HG02798 (cell line): ENCODE data around the gene NCBP1.
A peak's percentile ranks its signal among the peaks of the same experiment; 100 is the strongest.
"Not testable (repeated sequence)": the region's sequence is repeated elsewhere in the genome, so short reads cannot be mapped to it uniquely, and the experiment has no call there.

Experiments used
- ATAC-seq: cut with Tn5 transposase; IDR thresholded peaks from one replicate; pipeline ENCODE4 v1.9.1; 2021; ENCODE audit warnings: mild to moderate bottlenecking; ENCODE audit not compliant: unreplicated experiment, poor library complexity

Gene NCBP1

GRCh38 chr9:97670586-97670985 is 37.0 kb downstream of the NCBP1 start:
- no peak for ATAC-seq

GRCh38 chr9:97672403-97672802 is 38.8 kb downstream of the NCBP1 start:
- ATAC-seq: no peak

DNA sequence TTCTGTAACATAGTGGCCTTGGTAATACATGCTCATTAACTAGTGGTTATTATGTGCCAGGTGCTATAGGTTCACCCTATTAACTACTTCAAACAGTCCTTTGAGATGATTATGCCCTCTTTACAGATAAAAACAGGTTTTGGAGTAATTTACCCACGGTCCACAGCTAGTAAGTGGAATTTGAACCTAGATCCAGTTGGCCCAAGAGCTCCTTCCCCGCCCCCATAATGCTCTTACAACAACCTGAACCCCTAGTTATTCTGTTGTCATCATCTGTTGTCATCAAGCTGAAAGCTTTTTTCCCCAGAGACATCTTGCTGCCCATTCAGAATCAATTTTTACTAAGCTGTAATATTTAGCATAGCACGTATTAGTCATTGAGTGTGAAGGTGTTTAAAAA is 40.3 kb downstream of the NCBP1 start:
- ATAC-seq: no peak

- ATAC-seq: peak; percentile 86
Observed at GRCh38 chr9:97675655-97676054, 42.0 kb downstream of the NCBP1 start.

- ATAC-seq: no peak
Observed at GRCh38 chr9:97682242-97682641, 48.6 kb downstream of the NCBP1 start.

DNA sequence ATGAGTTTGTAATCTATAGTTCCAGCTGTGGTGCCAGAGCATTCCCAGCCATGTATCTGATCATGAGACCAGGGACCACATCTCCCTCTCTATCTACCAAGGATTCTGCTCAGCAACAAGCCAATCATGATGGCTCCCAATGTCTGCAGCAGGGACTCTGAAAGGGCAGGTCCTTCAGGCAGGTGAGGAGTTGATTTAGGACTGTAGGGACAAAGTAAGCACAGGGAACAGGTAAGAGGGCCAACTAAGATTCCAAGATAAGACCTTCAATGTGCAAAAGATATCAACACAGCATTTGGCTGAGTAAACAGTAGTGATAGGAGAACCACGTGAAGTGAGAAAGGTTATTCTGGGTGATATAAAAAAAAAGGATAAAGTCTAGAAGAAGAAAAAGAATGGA is 55.0 kb downstream of the NCBP1 start:
- ATAC-seq: no peak

DNA sequence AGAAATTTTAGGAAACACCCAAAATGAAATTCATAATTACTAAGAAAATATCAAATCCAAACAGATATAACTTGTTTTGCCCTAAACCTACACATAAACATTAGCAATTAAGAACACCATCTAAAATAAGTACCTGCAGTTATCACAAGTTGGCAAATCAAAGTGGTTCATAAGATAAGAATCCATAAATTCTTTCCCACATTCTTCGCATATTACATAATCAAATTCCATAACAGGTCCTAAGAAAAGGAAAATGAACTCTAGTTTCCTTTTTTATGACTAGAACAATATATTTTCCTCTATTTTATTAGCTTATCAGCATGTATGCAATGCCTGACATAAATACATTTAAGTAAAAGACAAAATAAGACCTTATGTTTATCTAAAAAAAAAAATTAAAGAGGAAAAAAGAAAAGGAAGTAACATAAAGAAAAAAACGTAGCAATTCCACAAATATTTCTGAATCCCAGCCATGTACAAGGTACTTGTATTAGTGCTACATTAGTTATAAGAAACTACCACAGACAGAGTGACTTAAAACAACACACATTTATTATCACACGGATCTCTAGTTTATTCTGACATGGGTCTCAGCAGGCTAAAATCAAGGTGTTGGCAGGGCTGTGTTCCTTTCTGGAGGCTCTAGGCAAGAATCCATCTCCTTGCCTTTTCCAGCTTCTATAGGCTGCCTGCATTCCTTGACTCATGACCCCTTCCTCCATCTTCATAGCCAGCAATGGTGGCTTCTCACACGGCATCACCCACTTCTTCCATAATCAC is 56.0 kb downstream of the NCBP1 start:
- ATAC-seq: no peak

- no peak for ATAC-seq
Observed at GRCh38 chr9:97694769-97695168, 61.1 kb downstream of the NCBP1 start.

DNA sequence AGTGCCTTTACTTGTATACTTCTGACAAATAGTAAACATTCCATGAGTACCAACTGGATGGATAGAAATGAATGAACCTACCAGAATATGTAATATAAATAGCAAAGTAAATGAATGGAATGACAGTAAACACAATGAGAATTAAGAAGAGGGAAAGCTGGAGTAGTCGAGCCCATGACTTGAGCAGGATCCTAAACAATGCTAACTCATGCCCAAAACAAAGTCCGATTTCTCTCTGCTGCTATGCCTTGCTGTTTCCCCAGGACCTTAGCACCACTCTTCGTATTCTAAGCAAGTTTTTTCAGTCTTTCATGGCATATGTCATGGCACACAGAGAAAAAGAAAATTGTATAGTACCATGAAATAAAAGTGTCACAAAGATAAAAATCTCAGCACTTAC is 61.8 kb downstream of the NCBP1 start:
- ATAC-seq: no peak

DNA sequence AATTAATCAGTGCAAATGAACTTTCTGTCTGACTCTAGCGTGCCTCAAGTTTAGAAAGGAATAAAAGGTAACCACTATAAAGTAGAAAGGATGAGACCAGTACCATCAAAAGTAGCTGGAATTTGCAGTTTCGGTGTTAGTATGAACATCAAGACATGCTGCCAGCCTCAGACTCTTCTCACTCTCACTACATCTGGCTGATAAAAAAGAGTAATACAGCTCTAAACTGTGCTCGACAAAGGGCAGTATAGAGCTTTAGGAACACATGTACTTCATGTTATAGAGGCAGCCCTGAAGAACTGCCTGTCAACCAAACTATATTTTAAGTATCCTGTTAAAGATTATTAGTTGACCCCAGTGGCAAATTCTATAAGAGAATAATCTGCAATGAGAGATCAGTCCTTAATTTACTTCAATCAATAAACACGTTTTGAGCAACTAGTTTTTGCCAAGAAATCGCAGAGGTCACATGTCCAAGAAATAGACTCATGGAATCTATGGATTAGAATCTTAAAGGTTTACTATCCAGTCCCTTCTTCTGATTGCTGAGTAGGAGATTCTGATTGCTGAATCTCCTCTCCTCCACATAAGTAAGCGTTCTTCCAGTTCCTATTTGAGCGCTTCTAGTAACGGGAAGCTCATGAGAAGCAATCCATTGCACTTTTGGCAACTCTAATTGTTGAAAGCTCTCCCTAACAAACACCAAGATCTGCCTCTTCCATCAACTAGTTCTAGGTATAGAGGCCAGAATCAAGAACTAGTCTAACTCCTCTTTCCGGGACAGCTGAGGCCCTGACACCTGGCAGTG is 62.6 kb downstream of the NCBP1 start:
- no peak for ATAC-seq

- peak; percentile 93 for ATAC-seq
Observed at GRCh38 chr9:97696803-97697601, 63.4 kb downstream of the NCBP1 start, which contains the start of gene XPA. TSS of gene XPA (minus strand) at chr9:97697340. CDS start at chr9:97697292, 48 bp downstream.

DNA sequence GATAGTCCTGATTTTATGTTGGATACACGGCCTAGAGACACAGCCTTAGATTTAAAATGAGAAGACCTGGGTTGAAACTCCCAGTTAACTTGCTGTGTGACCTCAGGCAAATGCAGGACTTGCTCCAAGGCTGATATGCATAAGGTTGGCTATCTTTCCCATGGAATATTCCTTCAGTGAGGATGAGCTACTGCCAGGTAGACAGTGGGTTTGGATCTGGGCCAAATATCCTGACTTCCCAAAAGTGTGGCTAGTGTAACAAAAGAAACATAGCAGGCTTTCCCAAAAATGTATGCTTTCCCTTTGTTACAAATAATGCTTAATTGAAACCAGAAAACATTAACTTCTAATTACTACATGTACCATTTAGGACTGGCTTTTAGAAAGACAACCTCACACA is 64.2 kb downstream of the NCBP1 start:
- ATAC-seq: no peak

DNA sequence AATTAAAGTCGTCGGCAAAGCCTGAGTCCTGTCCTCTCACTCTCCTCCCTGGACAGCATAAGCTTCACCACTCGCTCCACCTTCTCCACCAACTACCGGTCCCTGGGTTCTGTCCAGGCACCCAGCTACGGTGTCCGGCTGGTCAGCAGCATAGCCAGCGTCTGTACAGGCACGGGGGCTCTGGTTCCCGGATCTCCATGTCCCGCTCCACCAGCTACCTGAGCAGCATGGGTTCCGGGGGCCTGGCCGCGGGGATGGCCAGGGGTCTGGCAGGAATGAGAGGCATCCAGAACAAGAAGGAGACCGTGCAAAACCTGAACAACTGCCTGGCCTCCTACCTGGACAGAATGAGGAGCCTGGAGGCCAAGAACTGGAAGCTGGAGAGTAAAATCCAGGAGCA is 65.2 kb downstream of the NCBP1 start:
- ATAC-seq: no peak

GRCh38 chr9:97699281-97699680 is 65.7 kb downstream of the NCBP1 start:
- not testable (repeated sequence) for ATAC-seq

DNA sequence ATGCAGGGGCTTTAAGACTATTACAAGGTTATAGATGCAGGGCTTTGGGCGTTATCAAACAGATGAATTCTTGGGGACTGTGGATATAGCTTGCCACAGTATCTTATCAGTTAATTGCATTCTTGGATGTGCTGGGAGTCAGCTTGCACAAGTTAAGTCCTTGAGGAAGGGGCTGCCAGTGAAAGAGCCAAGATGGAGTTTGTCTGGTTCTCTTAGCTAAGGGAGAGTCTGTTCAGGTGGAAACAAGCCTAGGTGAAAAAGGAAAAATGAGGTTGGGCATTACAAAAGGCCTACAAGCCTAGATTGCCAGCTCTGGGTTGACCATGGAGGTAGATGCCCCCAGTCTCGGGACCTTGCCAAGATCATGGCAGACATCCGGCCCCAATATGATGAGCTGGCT is 66.2 kb downstream of the NCBP1 start:
- not testable (repeated sequence) for ATAC-seq

DNA sequence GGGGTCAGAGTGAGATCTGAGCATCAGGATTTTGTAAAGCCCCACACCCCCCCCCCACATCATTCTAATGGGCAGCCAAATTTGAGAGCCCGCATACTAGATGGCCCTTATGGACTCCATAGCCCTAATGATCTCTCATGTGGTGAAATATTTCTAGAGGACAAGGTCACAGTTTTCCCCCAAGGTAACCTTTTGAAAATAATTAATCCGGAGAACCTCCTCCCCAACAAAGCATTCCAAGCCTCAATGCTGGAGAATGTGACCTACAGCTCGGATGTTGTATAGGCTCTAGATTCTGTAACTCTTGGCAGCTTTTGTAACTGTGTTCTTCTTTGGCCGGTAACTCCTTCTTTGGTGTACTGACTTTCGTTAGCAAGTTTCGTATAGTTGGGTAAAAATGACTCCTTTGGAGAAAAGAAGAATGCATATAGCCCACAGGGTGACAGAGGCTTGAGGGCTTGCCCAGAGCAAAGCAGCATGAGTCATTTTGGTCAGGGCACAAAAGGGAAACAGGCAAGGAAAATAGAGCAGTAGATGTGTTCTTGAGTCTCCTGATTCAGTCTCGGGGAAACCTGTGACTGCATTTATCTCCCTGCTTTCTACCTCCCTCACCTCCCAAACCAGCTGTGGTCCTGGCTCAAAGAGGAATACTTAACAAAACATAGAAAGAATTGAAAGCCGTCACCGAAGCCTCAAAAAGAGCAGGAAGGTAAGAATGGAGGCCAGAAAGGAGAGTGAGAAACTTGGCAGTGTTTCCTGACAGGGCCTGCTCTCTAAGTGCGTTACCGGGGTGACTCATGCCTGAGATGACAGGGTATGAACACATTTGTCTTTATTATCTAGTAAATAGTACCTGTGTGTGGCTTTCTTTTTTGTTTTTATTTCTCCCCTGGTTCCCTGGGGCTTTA is 70.1 kb downstream of the NCBP1 start:
- ATAC-seq: peak; percentile 54

GRCh38 chr9:97704345-97704677 is 70.7 kb downstream of the NCBP1 start:
- ATAC-seq: peak; percentile 2

- no peak for ATAC-seq
Observed at GRCh38 chr9:97704851-97705250, 71.2 kb downstream of the NCBP1 start.

DNA sequence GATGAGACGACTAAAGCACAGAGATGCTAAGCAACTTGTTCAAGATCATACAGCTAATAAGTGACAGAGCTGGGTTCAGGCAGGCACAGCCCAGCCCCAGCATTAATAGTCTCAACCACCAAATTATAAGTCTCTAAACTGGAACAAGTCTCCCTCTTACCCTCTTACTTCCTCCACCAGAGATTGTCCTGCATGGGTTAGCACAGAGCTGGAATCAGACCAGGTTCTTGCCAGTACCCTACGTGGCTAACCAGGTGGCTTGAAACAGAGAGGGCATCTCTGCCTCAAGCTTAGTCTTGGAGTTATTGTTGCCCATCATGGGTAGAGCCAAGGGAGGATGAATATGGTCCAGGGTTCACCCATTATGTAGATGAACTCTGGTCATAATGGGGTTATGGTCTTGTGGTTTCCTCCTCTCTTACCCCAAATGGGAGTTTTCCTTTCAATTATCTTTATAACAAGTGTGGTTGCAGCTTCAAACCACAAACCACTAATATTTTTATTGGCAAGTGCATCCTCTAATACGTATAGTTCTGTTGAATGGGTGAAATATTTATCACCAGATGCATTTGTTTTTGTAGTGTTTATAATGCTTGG is 71.8 kb downstream of the NCBP1 start:
- no peak for ATAC-seq
